Right ventricle myocardium superior (tissue), 1 donor: ENCODE measurements around the gene SOS2. TPM values are rescaled to one million over a fixed set of nuclear protein-coding genes. Genes with fewer than 3 reads are reported as not detected.

Source experiments
- ATAC-seq: fragments of 200-7000 bp; cut with Tn5 transposase; one replicate; pipeline ENCODE4 v1.9.1; 2020; ENCODE audit warnings: mild to moderate bottlenecking; ENCODE audit not compliant: poor library complexity
- DNase-seq: peaks from one replicate; pipeline ENCODE4 v3.0.0-alpha.2; 2020
- intact Hi-C: fragments of 100-400 bp; cut with DNase I; formaldehyde crosslinking; loops from one replicate; pipeline ENCODE4 v1.11.2; 2022
- total RNA-seq: library from RNA; stranded (reverse); fragmentation: NEBNext Ultra II Directional; extraction: Animal tissue kit (Norgen Biotek cat#: 25700); gene quantifications from one replicate; pipeline ENCODE4 v1.2.1, GENCODE V29; 2021
- donor health status: DM: no; HTN: yes; CAD: no; lungs with severe emphysema.

Gene SOS2
- total RNA-seq, 1 donor from 2014 or later = 29.5 TPM

- ATAC-seq = peak; percentile 38
- intact Hi-C loops = no loop called here
- DNase-seq = no peak
These were observed 82.6 kb downstream of the SOS2 start for GRCh38 chr14:50148799-50149198.

- DNase-seq = no peak
- ATAC-seq = no peak
- intact Hi-C loops = no loop called here
These were observed 92.2 kb downstream of the SOS2 start for GRCh38 chr14:50139192-50139591.

- ATAC-seq (no peak), DNase-seq (no peak)
- intact Hi-C loops = no loop called here
These were observed 103.6 kb downstream of the SOS2 start for GRCh38 chr14:50127802-50128201.

GRCh38 chr14:50123062-50123461 is 108.3 kb downstream of the SOS2 start:
- DNase-seq (no peak), ATAC-seq (no peak)
- intact Hi-C loops = no loop called here

GRCh38 chr14:50122291-50122690 is 109.1 kb downstream of the SOS2 start:
- intact Hi-C loops = no loop called here
- ATAC-seq (no peak), DNase-seq (no peak)

- ATAC-seq = no peak
- DNase-seq = no peak
- intact Hi-C loops = no loop called here
These were observed 109.9 kb downstream of the SOS2 start for GRCh38 chr14:50121486-50121885.

- ATAC-seq (no peak), DNase-seq (no peak)
- intact Hi-C loops = no loop called here
These were observed 113.9 kb downstream of the SOS2 start for GRCh38 chr14:50117456-50117855.

- DNase-seq (no peak), ATAC-seq (no peak)
- intact Hi-C loops = no loop called here
These were observed 114.4 kb downstream of the SOS2 start for GRCh38 chr14:50116966-50117365.

- intact Hi-C loops = no loop called here
- DNase-seq (peak; percentile 98), ATAC-seq (peak; percentile 100)
These were observed 115.0 kb downstream of the SOS2 start, which contains the start of gene VCPKMT for GRCh38 chr14:50116181-50116956. Gene VCPKMT, minus strand, starts transcription at chr14:50116572. Its CDS starts 20 bp downstream, at chr14:50116552.

GRCh38 chr14:50113381-50114035 is 117.9 kb downstream of the SOS2 start:
- ATAC-seq (no peak), DNase-seq (no peak)
- intact Hi-C loops = no loop called here

GRCh38 chr14:50110323-50111037 is 120.9 kb downstream of the SOS2 start:
- DNase-seq (no peak), ATAC-seq (no peak)
- intact Hi-C loops = no loop called here

- DNase-seq (no peak), ATAC-seq (no peak)
- intact Hi-C loops = loop anchor here (5.0 kb wide), 1 partner anchor 242 kb away; no protein-coding TSS in a partner anchor
These were observed 122.0 kb downstream of the SOS2 start for GRCh38 chr14:50109342-50109741.

- DNase-seq (no peak), ATAC-seq (no peak)
- intact Hi-C loops = loop anchor here (5.0 kb wide), 1 partner anchor 241 kb away; no protein-coding TSS in a partner anchor
These were observed 123.5 kb downstream of the SOS2 start for GRCh38 chr14:50107850-50108249.

- intact Hi-C loops = loop anchor here (5.0 kb wide), 1 partner anchor 239 kb away; no protein-coding TSS in a partner anchor
- DNase-seq (no peak), ATAC-seq (no peak)
These were observed 125.2 kb downstream of the SOS2 start for GRCh38 chr14:50106178-50106577.

- DNase-seq (no peak), ATAC-seq (no peak)
- intact Hi-C loops = no loop called here
These were observed 127.8 kb downstream of the SOS2 start for GRCh38 chr14:50103558-50103957.

GRCh38 chr14:50101417-50101816 is 130.0 kb downstream of the SOS2 start:
- ATAC-seq (no peak), DNase-seq (no peak)
- intact Hi-C loops = no loop called here

GRCh38 chr14:50100805-50101204 is 130.6 kb downstream of the SOS2 start:
- DNase-seq = no peak
- ATAC-seq = no peak
- intact Hi-C loops = no loop called here

GRCh38 chr14:50099335-50099734 is 132.0 kb downstream of the SOS2 start:
- ATAC-seq (no peak), DNase-seq (no peak)
- intact Hi-C loops = no loop called here

- ATAC-seq (no peak), DNase-seq (no peak)
- intact Hi-C loops = no loop called here
These were observed 135.5 kb downstream of the SOS2 start for GRCh38 chr14:50095895-50096294.
